Upper lobe of left lung (tissue), 4 donors: Measurements from ENCODE around the gene KCNJ18.
"Not testable (repeated sequence)": the region's sequence is repeated elsewhere in the genome, so short reads cannot be mapped to it uniquely, and the experiment has no call there.

Experiments used
- EP300 ChIP-seq, 4 donors: sonication (generic); formaldehyde crosslinking; IDR thresholded peaks; one replicate each; pipeline ENCODE4 v1.5.1; 2017; ENCODE audit warnings: antibody characterized with exemption in 4 of 4, control low read depth in 2 of 4
- POLR2A ChIP-seq, 4 donors: fragments of 450-650 bp; IDR thresholded peaks; one replicate each; pipeline ENCODE4 v1.5.1; 2016 to 2017; ENCODE audit warnings: antibody characterized with exemption in 4 of 4, mild to moderate bottlenecking in 2 of 4
- TF ChIP-seq, protein P1 (sequence below), 6 experiments: fragments of 450-650 bp in 4 of 6; fragments of 200-600 bp in 2 of 6; sonication (generic) in 2 of 6; IDR thresholded peaks; one replicate each; pipeline ENCODE4 v1.5.1; 2016 to 2019; ENCODE audit warnings: antibody characterized with exemption in 6 of 6

DNA sequence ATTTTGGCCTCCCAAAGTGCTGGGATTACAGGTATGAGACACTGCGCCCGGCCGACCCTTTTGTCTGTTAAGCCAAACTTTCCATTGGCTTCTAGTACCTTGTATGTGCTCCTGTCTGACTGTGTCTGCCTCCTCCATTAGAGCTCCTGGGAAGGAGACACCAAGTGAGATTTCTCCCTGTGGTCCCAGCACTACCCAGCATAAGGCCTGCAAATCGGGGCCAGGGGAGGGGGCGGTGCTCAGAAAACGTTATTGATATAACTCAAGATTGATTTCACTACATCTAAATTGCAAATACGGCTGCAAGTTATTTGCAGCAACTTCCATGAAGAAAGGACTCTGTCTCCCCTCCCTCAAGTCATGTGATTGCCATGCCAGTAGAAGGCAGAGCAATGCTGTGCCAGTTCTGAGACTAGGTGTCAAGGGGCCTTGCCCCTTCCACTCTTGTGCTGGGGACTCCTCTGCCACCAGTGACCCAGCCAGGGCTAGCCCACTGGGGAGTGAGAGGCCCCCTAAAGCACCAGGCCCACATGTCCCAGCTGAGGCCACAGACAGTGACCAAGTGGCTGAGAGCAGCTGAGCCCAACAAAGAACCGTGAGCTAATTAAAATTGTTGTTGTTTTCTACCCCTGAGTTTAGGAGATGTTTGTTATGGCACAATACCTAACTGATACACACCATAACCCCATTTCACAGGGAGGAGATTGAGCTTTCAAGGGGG is 55.0 kb downstream of the KCNJ18 start:
- TF ChIP-seq POLR2A, EP300 (IDR thresholded peaks at IDR 0.05): not testable (repeated sequence)
- TF ChIP-seq, protein P1, sequence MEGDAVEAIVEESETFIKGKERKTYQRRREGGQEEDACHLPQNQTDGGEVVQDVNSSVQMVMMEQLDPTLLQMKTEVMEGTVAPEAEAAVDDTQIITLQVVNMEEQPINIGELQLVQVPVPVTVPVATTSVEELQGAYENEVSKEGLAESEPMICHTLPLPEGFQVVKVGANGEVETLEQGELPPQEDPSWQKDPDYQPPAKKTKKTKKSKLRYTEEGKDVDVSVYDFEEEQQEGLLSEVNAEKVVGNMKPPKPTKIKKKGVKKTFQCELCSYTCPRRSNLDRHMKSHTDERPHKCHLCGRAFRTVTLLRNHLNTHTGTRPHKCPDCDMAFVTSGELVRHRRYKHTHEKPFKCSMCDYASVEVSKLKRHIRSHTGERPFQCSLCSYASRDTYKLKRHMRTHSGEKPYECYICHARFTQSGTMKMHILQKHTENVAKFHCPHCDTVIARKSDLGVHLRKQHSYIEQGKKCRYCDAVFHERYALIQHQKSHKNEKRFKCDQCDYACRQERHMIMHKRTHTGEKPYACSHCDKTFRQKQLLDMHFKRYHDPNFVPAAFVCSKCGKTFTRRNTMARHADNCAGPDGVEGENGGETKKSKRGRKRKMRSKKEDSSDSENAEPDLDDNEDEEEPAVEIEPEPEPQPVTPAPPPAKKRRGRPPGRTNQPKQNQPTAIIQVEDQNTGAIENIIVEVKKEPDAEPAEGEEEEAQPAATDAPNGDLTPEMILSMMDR (IDR thresholded peaks at IDR 0.05): not testable (repeated sequence)
